ENCODE measurements around the gene FOXO3B.
A peak's percentile ranks its signal among the peaks of the same experiment; 100 is the strongest.
"Not testable (repeated sequence)": the region's sequence is repeated elsewhere in the genome, so short reads cannot be mapped to it uniquely, and the experiment has no call there.

The FOXO3B gene

GRCh38 chr17:18681767-18682571, at the start of gene FOXO3B:
Gene FOXO3B, minus strand, starts transcription at chr17:18682314. Its CDS starts 663 bp downstream, at chr17:18681651.
- DNase-seq = peak; percentile 89

- DNase-seq = not testable (repeated sequence)
Observed at GRCh38 chr17:18723509-18723908, 41.4 kb upstream of the FOXO3B start.

GRCh38 chr17:18722612-18723011, 40.5 kb upstream of the FOXO3B start:
- DNase-seq = not testable (repeated sequence)

- not testable (repeated sequence) for DNase-seq
Observed at GRCh38 chr17:18721775-18722547, 39.8 kb upstream of the FOXO3B start.

GRCh38 chr17:18719428-18720110, 37.5 kb upstream of the FOXO3B start:
- not testable (repeated sequence) for DNase-seq

GRCh38 chr17:18718643-18719427, 36.7 kb upstream of the FOXO3B start:
- not testable (repeated sequence) for DNase-seq

- peak; percentile 67 for DNase-seq
Observed at GRCh38 chr17:18712354-18712999, 30.4 kb upstream of the FOXO3B start.

- DNase-seq = not testable (repeated sequence)
Observed at GRCh38 chr17:18708215-18708614, 26.1 kb upstream of the FOXO3B start.

- not testable (repeated sequence) for DNase-seq
Observed at GRCh38 chr17:18705955-18706354, 23.8 kb upstream of the FOXO3B start.

GRCh38 chr17:18698473-18699103, 16.5 kb upstream of the FOXO3B start:
- not testable (repeated sequence) for DNase-seq

GRCh38 chr17:18695143-18695542, 13.0 kb upstream of the FOXO3B start:
- not testable (repeated sequence) for DNase-seq

GRCh38 chr17:18682668-18683067, 554 bp upstream of the FOXO3B start:
- DNase-seq = not testable (repeated sequence)

GRCh38 chr17:18677381-18677780, 4.7 kb downstream of the FOXO3B start:
- not testable (repeated sequence) for DNase-seq

GRCh38 chr17:18676928-18677327, 5.2 kb downstream of the FOXO3B start:
- not testable (repeated sequence) for DNase-seq

- not testable (repeated sequence) for DNase-seq
Observed at GRCh38 chr17:18672395-18673227, 9.5 kb downstream of the FOXO3B start.

- not testable (repeated sequence) for DNase-seq
Observed at GRCh38 chr17:18668625-18669024, 13.5 kb downstream of the FOXO3B start.

GRCh38 chr17:18667535-18667934, 14.6 kb downstream of the FOXO3B start:
- not testable (repeated sequence) for DNase-seq

- DNase-seq = not testable (repeated sequence)
Observed at GRCh38 chr17:18666326-18666725, 15.8 kb downstream of the FOXO3B start.

- not testable (repeated sequence) for DNase-seq
Observed at GRCh38 chr17:18661924-18662624, 20.0 kb downstream of the FOXO3B start.

GRCh38 chr17:18650094-18650493, 32.0 kb downstream of the FOXO3B start:
- DNase-seq = not testable (repeated sequence)
